ENCODE measurements around the gene FRMPD2. TPM values are rescaled to one million over a fixed set of nuclear protein-coding genes. Genes with fewer than 3 reads are reported as not detected.

FRMPD2 gene
- total and polyA plus RNA-seq, 2 of the 4 experiments (the other 2 are of a cell fraction) = 0.18 TPM; not detected in 1

Other genes with a start within 250 kb of the FRMPD2 start
- gene MAPK8, start 32.0 kb upstream of the FRMPD2 start, total RNA-seq (2012; rRNA removed) = 54.7 and 67.2 TPM in 2 replicates
- gene MAPK8, start 32.0 kb upstream of the FRMPD2 start, polyA plus RNA-seq (2012; rRNA removed) = 31.3 and 41.5 TPM in 2 replicates